C4-2B (cell line): ENCODE results near the gene RPP30.

Experiments
- ZFX ChIP-seq: fragments of 450-650 bp; IDR thresholded peaks from 2 replicates; pipeline ENCODE4 v1.6.1; 2017
- TF ChIP-seq, protein P1 (sequence below): fragments of 450-650 bp; conservative IDR thresholded peaks from 2 replicates; pipeline ENCODE4 v1.5.1; 2017; ENCODE audit warnings: mild to moderate bottlenecking

DNA sequence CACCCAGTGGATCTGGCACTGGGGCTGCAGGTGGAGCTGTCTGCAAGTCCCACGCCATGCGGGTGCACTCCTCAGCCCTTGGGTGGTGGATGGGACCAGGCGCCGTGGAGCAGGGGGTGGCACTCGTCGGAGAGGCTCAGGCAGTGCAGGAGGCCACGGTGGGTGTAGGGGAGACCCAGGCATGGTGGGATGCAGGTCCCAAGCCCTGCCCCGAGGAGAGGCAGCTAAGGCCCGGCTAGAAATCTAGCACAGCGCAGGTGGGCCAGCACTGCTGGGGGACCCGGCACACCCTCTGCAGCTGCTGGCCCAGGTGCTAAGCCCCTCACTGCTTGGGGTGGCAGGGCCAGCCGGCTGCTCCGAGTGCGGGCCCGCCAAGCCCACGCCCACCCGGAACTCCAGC lies 39.7 kb upstream of the RPP30 start:
- TF ChIP-seq, protein P1, sequence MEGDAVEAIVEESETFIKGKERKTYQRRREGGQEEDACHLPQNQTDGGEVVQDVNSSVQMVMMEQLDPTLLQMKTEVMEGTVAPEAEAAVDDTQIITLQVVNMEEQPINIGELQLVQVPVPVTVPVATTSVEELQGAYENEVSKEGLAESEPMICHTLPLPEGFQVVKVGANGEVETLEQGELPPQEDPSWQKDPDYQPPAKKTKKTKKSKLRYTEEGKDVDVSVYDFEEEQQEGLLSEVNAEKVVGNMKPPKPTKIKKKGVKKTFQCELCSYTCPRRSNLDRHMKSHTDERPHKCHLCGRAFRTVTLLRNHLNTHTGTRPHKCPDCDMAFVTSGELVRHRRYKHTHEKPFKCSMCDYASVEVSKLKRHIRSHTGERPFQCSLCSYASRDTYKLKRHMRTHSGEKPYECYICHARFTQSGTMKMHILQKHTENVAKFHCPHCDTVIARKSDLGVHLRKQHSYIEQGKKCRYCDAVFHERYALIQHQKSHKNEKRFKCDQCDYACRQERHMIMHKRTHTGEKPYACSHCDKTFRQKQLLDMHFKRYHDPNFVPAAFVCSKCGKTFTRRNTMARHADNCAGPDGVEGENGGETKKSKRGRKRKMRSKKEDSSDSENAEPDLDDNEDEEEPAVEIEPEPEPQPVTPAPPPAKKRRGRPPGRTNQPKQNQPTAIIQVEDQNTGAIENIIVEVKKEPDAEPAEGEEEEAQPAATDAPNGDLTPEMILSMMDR, result no peak
- TF ChIP-seq ZFX, result no peak
